Ovary (tissue), 9 donors: ENCODE measurements around the gene SLC35G2. TPM values are rescaled to one million over a fixed set of nuclear protein-coding genes. Genes with fewer than 3 reads are reported as not detected.
"Not testable (repeated sequence)": the region's sequence is repeated elsewhere in the genome, so short reads cannot be mapped to it uniquely, and the experiment has no call there.

ENCODE experiments used
- DNase-seq, 5 donors: peaks; one replicate each; pipeline ENCODE4 v3.0.0-alpha.2; 2019 to 2020
- H3K27ac ChIP-seq, 2 donors: fragments of 200-600 bp; one replicate each; pipeline versions ENCODE4 v1.5.1 to v1.8.0; 2019 to 2022
- H3K27me3 ChIP-seq: fragments of 200-600 bp; one replicate; pipeline ENCODE4 v1.8.0; 2022
- H3K36me3 ChIP-seq: fragments of 200-600 bp; sonication (generic); one replicate; pipeline ENCODE4 v1.5.1; 2019
- H3K4me1 ChIP-seq: one replicate; pipeline ENCODE4 v1.8.1; 2013; ENCODE audit warnings: mild to moderate bottlenecking, moderate library complexity; ENCODE audit not compliant: insufficient read depth
- H3K4me3 ChIP-seq: fragments of 200-600 bp; sonication (generic); one replicate; pipeline ENCODE4 v1.5.1; 2017
- H3K9me3 ChIP-seq, 2 donors: fragments of 200-600 bp in 1 of 2; sonication (generic) in 1 of 2; one replicate each; pipeline versions ENCODE4 v1.5.1 to v1.8.1; 2013 to 2019; ENCODE audit warnings: mild to moderate bottlenecking in 1 of 2, moderate library complexity in 1 of 2
- CTCF ChIP-seq, 3 donors: fragments of 450-650 bp in 2 of 3; fragments of 200-600 bp in 1 of 3; IDR thresholded peaks; one replicate each; pipeline versions ENCODE4 v1.5.1 to v1.8.0; 2016 to 2022; ENCODE audit warnings: antibody characterized with exemption in 3 of 3, mild to moderate bottlenecking in 1 of 3
- EP300 ChIP-seq: sonication (generic); formaldehyde crosslinking; IDR thresholded peaks from one replicate; pipeline ENCODE4 v1.6.1; 2017; ENCODE audit warnings: antibody characterized with exemption
- POLR2A ChIP-seq: fragments of 450-650 bp; IDR thresholded peaks from one replicate; pipeline ENCODE4 v1.6.1; 2017; ENCODE audit warnings: antibody characterized with exemption, mild to moderate bottlenecking, moderate library complexity
- WGBS, 3 donors: extraction: QIAGEN DNeasy Blood & Tissue Kit in 1 of 3; methylation state at CpG; one replicate each; pipeline versions ENCODE4 v1.1.5 to v1.1.7; 2013 to 2017; 5-methylcytosine and 5-hydroxymethylcytosine counted together
- intact Hi-C, 4 donors: fragments of 100-400 bp; cut with DNase I; formaldehyde crosslinking; loops; one replicate each; pipeline versions ENCODE4 v1.11.0 to v1.15.1; 2022 to 2023
- polyA plus RNA-seq, 2 donors: library from polyadenylated mRNA; stranded (reverse); fragments of 200-250 nt in 1 of 2; fragments of 350-450 nt in 1 of 2; fragmentation: Illumina TruSeq in 1 of 2; extraction: RNeasy Lipid Tissue Mini Kit (QIAGEN cat#74804) in 1 of 2; gene quantifications; one replicate each; pipeline ENCODE4 v1.2.3, GENCODE V29; 2013 to 2014
- total RNA-seq, 7 donors: library from RNA; depleted of rRNA in 2 of 7; stranded (reverse); fragments of >200 nt in 2 of 7; fragmentation: NEBNext Ultra II Directional in 3 of 7; extraction: Animal tissue kit (Norgen Biotek cat#: 25700) in 3 of 7; gene quantifications; one replicate each; pipeline versions ENCODE4 v1.1.0 to v1.2.4, GENCODE V29; 2016 to 2023
- donor health status: DM: no; HTN: no; CAD: no; lungs with moderate emphysema.
- donor health status: DM: no; HTN: no; CAD: no.
- donor health status: Bipolar disorder and iron deficiency.
- donor health status: DM: yes; HTN: yes; CAD: no.
- donor health status: DM: no; HTN: no; CAD: no.
- donor health status: DM: yes; HTN: yes; CAD: no.

The SLC35G2 gene
- total and polyA plus RNA-seq, 9 donors, result 2.3 to 9.5 (median 4.7) TPM

- 56 to 70% (median 62%) methylated on average over 4 of the region's 4 CpGs for WGBS, 3 donors
- H3K4me1 ChIP-seq, result no peaks in the 10 kb centered on the region
- no peaks in the 10 kb centered on the region for H3K36me3 ChIP-seq
- H3K27ac ChIP-seq, result no peak overlapping the region
- no peak for DNase-seq
- no peaks in the 10 kb centered on the region for H3K9me3 ChIP-seq
- H3K4me3 ChIP-seq, result no peak overlapping the region
- intact Hi-C loops, result no loop called here
- TF ChIP-seq CTCF (IDR thresholded peaks at IDR 0.05) (no peak), EP300 (no peak), POLR2A (no peak)
- H3K27me3 ChIP-seq, result no peaks in the 10 kb centered on the region
Measured at GRCh38 chr3:136792556-136793330, 26.2 kb upstream of the SLC35G2 start.

GRCh38 chr3:136801146-136801545 lies 17.8 kb upstream of the SLC35G2 start:
- 94 to 98% (median 94%) methylated on average over 10 of the region's 10 CpGs for WGBS, 3 donors
- not testable (repeated sequence) for DNase-seq

GRCh38 chr3:136802481-136802996 lies 16.4 kb upstream of the SLC35G2 start:
- Histone ChIP-seq H3K4me1 (no peaks in the 10 kb centered on the region), H3K27me3 (no peaks in the 10 kb centered on the region), H3K36me3 (no peaks in the 10 kb centered on the region), H3K4me3 (no peak overlapping the region), H3K9me3 (no peaks in the 10 kb centered on the region), H3K27ac (no peak overlapping the region)
- no peak for DNase-seq
- 48 to 53% (median 50%) methylated on average over 5 of the region's 5 CpGs for WGBS, 3 donors
- TF ChIP-seq EP300 (no peak), CTCF (IDR thresholded peaks at IDR 0.05) (no peak)
- intact Hi-C loops, result no loop called here

More at GRCh38 chr3:136801146-136801545, 17.8 kb upstream of the SLC35G2 start:
- H3K27me3 ChIP-seq, H3K4me3 ChIP-seq, H3K9me3 ChIP-seq, H3K4me1 ChIP-seq, H3K36me3 ChIP-seq, intact Hi-C loops, H3K27ac ChIP-seq: not testable (repeated sequence)

GRCh38 chr3:136804141-136804540 lies 14.8 kb upstream of the SLC35G2 start:
- Histone ChIP-seq H3K4me1 (no peaks in the 10 kb centered on the region), H3K27me3 (no peaks in the 10 kb centered on the region), H3K36me3 (no peaks in the 10 kb centered on the region), H3K9me3 (no peaks in the 10 kb centered on the region), H3K4me3 (no peak overlapping the region), H3K27ac (no peak overlapping the region)
- no peak for DNase-seq
- TF ChIP-seq POLR2A, result no peak
- TF ChIP-seq CTCF (IDR thresholded peaks at IDR 0.05), result no peak
- TF ChIP-seq EP300, result no peak
- intact Hi-C loops, result no loop called here
- WGBS, 3 donors, result 94 to 98% (median 94%) methylated on average over 4 of the region's 4 CpGs

DNA sequence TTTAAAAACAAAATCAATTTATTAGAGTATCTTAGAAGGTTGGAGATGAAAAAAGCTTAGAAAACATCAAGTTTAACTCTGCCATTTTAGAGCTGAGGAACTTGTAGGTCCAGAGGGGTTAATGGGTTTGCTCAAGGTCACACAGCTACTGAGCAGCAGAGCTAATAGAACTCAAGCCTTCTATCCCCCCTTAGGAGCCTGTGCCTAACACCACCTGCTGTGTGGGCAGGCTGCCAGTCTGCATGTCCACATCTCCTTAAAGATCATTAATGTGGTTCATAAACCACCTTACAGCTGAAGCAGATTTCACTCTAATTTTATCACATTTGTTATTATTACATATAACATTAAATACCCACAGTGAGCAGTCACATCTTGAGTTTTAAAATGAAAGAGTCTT lies 14.1 kb upstream of the SLC35G2 start:
- Histone ChIP-seq H3K36me3 (no peaks in the 10 kb centered on the region), H3K27ac (no peak overlapping the region), H3K27me3 (no peaks in the 10 kb centered on the region), H3K4me1 (no peaks in the 10 kb centered on the region), H3K9me3 (no peaks in the 10 kb centered on the region), H3K4me3 (no peak overlapping the region)
- TF ChIP-seq POLR2A (no peak), CTCF (IDR thresholded peaks at IDR 0.05) (no peak), EP300 (no peak)
- intact Hi-C loops, result no loop called here
- DNase-seq, result no peak
